RCC 7860 (cell line): ENCODE data around the gene STMN3.

Experiments
- DNase-seq: peaks from one replicate; pipeline ENCODE4 v3.0.0-alpha.2; 2015; ENCODE audit warnings: low spot score
- FAIRE-seq: peaks from 2 replicates; lab custom pipeline; 2012; peaks lifted over from hg19 to GRCh38; lab: Jason Lieb, UNC

Gene STMN3

GRCh38 chr20:63653041-63653973 is at the start of gene STMN3:
TSS of gene STMN3 (minus strand) at chr20:63653424. CDS start at chr20:63653345, 79 bp downstream.
- DNase-seq: peak; percentile 57
- no peak for FAIRE-seq

DNA sequence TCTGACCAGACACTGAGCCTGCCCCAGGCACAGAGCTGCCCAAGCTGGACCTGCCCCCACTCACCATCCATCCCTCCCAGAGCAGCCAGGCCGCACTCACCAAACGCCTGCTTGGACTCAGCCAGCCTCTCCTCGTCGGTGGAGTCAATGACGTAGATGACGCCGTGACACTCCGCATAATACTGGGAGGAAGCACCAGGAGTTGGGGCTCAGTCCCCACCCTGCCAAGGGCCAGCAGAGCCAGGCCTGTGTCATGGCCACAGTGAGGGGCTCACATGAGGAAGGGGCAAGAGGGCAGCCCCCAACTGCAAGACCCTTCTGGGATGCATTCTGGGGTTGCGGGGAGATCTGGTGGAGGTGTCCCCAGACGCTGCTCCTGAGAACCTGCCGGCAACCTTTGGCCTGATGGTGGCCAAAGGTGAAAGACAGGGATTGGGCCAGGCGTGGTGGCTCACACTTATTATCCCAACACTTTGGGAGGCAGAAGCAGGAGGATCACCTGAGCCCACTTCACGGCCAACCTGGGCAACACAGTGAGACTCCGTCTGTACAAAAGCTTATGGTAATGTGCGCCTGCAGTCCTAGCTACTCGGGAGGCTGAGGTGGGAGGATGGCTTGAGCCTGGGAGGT is 48.9 kb upstream of the STMN3 start:
- FAIRE-seq: no peak
- DNase-seq: no peak

DNA sequence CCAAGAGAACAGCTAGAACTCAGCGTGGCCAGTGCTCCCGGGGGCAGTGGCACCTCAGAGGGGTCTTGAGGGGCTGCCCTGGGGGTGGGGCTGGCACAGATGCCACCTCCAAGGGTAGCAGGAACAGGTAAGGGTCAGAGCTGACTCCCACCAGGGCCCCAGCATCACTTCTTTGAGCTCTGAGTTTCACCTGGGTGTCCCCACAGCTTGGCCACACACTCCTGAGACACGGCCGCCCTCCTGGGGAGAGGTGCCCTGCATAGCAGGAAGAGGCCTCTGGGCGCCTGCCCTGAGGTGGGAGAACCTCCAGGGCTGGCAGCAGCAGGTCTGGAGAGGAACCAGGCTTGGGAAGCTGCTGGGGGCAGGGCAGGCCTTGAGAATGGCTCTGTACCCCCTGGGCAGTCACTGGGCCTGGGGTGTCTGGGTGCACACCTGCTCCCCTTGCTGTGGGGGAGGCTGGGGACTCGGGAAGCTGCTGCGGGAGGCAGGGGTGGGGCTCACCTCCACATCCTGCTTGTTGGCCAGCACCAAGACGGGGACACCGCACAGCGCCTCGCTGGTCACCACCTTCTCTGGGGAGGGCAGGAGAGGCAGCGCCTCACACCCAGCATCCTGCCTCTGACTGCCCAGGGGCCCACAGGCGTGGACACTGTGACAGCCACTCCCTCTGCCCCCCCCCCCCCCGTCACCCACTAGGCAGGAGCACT is 48.3 kb upstream of the STMN3 start:
- no peak for DNase-seq
- FAIRE-seq: no peak

DNA sequence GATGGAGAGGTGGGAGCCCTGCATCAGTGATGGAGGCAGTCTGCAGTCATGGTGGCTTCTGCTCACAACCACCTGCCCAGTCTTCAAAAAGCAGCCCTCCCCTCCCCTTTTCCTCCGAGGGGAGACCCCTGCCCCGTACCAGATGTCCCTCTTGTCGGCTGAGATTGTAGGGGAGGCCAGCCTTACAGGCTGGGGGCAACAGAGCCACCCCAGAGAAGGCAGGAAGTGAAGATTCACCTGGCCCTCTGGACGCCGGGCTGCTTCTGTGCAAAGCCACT is 47.8 kb upstream of the STMN3 start:
- no peak for DNase-seq
- no peak for FAIRE-seq

DNA sequence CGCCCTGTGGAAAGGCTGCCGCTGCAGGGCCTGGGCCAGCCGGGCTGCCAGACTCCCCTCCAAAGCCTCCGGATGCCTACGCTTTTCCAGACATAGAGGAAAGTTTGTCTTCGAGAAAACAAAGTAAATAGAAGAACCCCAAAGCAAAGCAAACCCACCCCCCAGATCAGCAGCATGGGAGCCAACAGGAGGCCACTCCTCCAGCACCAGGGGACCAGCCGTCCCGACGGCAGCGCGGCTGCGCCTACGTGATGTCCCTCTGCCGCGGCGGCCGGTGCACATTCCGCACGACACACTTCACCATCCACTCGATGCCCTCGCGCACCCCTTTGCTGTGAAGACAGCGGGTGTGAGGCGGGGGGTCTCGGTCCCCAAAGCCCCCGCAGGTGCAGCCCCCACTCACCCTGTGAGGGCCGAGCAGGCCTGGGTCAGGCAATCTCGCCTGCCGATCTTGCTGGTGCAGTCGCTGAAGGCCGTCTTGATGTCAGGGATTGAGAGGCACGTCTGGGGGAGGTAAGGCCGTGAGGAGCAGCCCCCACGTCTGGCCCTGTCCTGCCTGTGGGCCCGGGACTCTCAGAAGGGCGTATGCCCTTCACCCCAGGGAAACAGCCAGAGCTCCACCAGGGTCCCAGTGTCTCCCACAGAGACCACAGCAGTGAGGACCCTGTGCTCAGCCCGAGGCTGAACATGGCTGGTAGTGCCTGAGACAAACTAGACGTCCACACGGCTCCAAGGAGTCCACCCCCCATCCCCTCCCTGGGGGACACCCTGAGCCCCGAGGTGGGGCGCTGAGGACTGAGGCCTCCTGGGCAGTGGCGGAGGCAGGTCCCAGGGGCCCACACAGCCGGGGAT is 47.2 kb upstream of the STMN3 start:
- no peak for FAIRE-seq
- DNase-seq: no peak

GRCh38 chr20:63699466-63700198 is 46.4 kb upstream of the STMN3 start:
- DNase-seq: no peak
- FAIRE-seq: no peak

DNA sequence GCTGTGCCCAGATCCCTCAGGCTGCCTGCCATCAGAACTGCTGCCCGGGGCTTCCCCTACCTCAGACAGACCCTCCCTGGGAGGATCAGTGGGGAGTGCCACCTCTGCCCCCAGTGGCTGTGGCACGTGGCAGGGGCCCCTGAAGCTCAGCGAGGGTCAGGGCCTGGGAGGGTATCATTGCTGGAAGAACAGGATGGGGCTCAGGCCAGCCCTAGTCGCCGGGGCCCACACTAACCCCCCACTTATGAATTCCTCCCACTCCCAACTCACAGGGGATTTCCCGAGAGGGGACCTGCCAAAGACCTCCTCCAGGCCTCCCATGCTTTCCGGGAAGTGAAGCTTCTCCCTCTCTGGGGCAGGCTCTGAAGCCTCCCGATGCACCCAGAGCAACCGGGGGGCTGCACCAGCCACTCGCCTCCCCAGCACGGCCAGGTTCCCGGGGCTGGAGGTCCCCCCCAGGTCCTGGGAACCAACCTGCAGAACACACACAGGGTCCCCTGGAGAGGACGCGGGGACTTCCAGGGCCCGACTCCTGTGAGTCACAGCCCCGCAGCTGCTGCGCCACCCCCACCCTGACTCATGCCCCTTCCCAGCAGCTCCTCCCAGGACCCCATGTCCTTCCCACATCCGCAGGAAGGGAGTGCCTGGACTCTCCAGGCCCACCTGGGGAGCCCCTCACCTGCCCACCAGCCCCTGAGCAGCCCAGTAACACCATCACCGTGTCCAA is 45.7 kb upstream of the STMN3 start:
- DNase-seq (peak; percentile 89), FAIRE-seq (peak; percentile 80)

DNA sequence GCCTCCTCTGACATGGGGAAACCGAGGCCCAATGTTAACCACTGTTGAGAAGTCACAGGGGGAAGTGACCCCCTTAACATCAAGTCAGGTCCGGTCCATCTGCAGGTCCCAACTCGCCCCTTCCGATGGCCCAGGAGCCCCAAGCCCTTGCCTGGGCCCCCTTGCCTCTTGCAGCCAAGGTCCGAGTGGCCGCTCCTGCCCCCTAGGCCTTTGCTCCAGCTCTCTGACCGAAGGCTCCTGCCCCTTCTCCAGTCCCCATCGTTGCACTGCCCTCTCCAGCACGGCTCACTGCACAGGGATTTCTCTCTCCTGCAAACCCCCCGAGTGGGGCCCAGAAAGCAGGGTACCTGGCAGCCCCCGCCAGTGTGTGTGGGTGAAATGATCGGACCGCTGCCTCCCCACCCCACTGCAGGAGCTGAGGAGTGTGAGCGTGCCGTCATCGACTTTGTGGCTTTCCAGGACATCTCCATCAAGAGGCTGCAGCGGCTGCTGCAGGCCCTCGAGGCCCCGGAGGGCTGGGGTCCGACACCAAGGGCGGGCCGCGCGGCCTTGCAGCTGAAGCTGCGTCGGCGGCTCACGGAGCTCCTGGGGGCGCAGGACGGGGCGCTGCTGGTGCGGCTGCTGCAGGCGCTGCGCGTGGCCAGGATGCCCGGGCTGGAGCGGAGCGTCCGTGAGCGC is 44.8 kb upstream of the STMN3 start:
- FAIRE-seq (no peak), DNase-seq (no peak)

GRCh38 chr20:63697357-63697867 is 44.2 kb upstream of the STMN3 start:
- no peak for DNase-seq

DNA sequence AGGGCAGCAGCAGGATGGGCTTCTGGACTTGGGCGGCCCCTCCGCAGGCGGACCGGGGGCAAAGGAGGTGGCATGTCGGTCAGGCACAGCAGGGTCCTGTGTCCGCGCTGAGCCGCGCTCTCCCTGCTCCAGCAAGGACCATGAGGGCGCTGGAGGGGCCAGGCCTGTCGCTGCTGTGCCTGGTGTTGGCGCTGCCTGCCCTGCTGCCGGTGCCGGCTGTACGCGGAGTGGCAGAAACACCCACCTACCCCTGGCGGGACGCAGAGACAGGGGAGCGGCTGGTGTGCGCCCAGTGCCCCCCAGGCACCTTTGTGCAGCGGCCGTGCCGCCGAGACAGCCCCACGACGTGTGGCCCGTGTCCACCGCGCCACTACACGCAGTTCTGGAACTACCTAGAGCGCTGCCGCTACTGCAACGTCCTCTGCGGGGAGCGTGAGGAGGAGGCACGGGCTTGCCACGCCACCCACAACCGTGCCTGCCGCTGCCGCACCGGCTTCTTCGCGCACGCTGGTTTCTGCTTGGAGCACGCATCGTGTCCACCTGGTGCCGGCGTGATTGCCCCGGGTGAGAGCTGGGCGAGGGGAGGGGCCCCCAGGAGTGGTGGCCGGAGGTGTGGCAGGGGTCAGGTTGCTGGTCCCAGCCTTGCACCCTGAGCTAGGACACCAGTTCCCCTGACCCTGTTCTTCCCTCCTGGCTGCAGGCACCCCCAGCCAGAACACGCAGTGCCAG is 43.6 kb upstream of the STMN3 start, which contains the start of gene TNFRSF6B:
Gene TNFRSF6B, plus strand, starts transcription at position 25 of the 729 bp plus-strand sequence. Its CDS starts 116 bp downstream, at position 141.
- no peak for DNase-seq

More at GRCh38 chr20:63697357-63697867, 44.2 kb upstream of the STMN3 start:
- no peak for FAIRE-seq

GRCh38 chr20:63696306-63696627 is 43.0 kb upstream of the STMN3 start:
- no peak for FAIRE-seq
- DNase-seq: no peak

More for the DNA sequence above, 43.6 kb upstream of the STMN3 start, which contains the start of gene TNFRSF6B:
- FAIRE-seq: no peak

- DNase-seq (no peak), FAIRE-seq (no peak)
These were observed 42.4 kb upstream of the STMN3 start for GRCh38 chr20:63695424-63696305.

- DNase-seq (no peak), FAIRE-seq (no peak)
These were observed 41.6 kb upstream of the STMN3 start for GRCh38 chr20:63694584-63695423.

- FAIRE-seq: no peak
- no peak for DNase-seq
These were observed 40.7 kb upstream of the STMN3 start for GRCh38 chr20:63693733-63694583.

DNA sequence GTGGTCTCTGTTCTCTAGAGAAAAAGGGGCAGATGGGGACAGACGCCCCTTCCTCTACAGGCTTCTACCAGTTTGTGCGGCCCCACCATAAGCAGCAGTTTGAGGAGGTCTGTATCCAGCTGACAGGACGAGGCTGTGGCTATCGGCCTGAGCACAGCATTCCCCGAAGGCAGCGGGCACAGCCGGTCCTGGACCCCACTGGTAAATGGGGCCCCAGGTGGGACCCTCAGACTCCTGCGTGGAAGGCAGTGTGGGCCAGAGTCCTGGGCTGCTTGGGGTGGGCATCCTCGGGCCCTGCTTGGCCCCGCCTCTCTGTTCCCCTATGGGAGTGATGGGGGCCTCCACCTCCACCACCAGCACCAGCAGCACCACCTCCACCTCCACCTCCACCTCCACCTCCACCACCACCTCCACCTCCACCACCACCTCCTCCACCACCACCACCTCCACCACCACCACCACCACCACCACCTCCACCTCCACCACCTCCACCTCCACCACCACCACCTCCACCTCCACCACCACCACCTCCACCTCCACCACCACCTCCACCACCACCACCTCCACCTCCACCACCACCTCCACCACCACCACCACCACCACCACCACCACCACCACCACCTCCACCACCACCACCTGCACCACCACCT is 40.0 kb upstream of the STMN3 start:
- FAIRE-seq (no peak), DNase-seq (no peak)
